HepG2 (cell line): ENCODE results near the gene PTMA. TPM values are rescaled to one million over a fixed set of nuclear protein-coding genes. Genes with fewer than 3 reads are reported as not detected.

Experiments
- CCAR2 ChIP-seq: fragments of 200-400 bp; formaldehyde crosslinking; optimal IDR thresholded peaks from 2 replicates; pipeline ENCODE3; 2018; ENCODE audit warnings: low read depth, mild to moderate bottlenecking, low read length, moderate library complexity
- CENPT ChIP-seq: sonication (generic); formaldehyde crosslinking; IDR thresholded peaks from 2 replicates; pipeline ENCODE4 v1.8.0; 2022; ENCODE audit warnings: low read depth, mild to moderate bottlenecking, moderate library complexity, missing genetic modification reagents
- HBP1 ChIP-seq: IDR thresholded peaks from 2 replicates; pipeline ENCODE4 v1.6.1; 2016; ENCODE audit warnings: low read depth, control low read depth
- HMGXB3 ChIP-seq: sonication (generic); formaldehyde crosslinking; IDR thresholded peaks from 2 replicates; pipeline ENCODE4 v1.4.0; 2020; ENCODE audit warnings: missing genetic modification reagents, borderline replicate concordance
- SMAD1 ChIP-seq: sonication (generic); formaldehyde crosslinking; IDR thresholded peaks from 2 replicates; pipeline ENCODE4 v1.4.0; 2020; ENCODE audit warnings: missing genetic modification reagents, low read depth, mild to moderate bottlenecking, borderline replicate concordance
- TBX2 ChIP-seq: sonication (generic); formaldehyde crosslinking; IDR thresholded peaks from 2 replicates; pipeline ENCODE4 v1.5.0; 2020; ENCODE audit warnings: missing genetic modification reagents, mild to moderate bottlenecking, borderline replicate concordance
- TCF7 ChIP-seq: sonication (generic); IDR thresholded peaks from 2 replicates; pipeline ENCODE4 v1.6.1; 2016; ENCODE audit warnings: antibody characterized with exemption, low read depth
- TEAD2 ChIP-seq: sonication (generic); formaldehyde crosslinking; IDR thresholded peaks from 2 replicates; pipeline ENCODE4 v1.9.0; 2021; ENCODE audit warnings: missing genetic modification reagents
- TFAP4 ChIP-seq: sonication (generic); IDR thresholded peaks from 2 replicates; pipeline ENCODE4 v1.6.1; 2016; ENCODE audit warnings: low read depth, borderline replicate concordance
- ZFP91 ChIP-seq: sonication (generic); formaldehyde crosslinking; IDR thresholded peaks from 2 replicates; pipeline ENCODE4 v1.9.0; 2022; ENCODE audit warnings: missing genetic modification reagents, mild to moderate bottlenecking, borderline replicate concordance
- ZNF431 ChIP-seq: sonication (generic); formaldehyde crosslinking; IDR thresholded peaks from 2 replicates; pipeline ENCODE4 v1.9.0; 2022; ENCODE audit warnings: missing genetic modification reagents, low read depth, mild to moderate bottlenecking, borderline replicate concordance
- ZNF513 ChIP-seq: sonication (generic); formaldehyde crosslinking; conservative IDR thresholded peaks from 2 replicates; pipeline ENCODE4 v1.5.0; 2020; ENCODE audit warnings: missing genetic modification reagents
- ZNF609 ChIP-seq: sonication (generic); formaldehyde crosslinking; IDR thresholded peaks from 2 replicates; pipeline ENCODE4 v1.4.0; 2020; ENCODE audit warnings: mild to moderate bottlenecking, missing genetic modification reagents, borderline replicate concordance
- ZNF747 ChIP-seq: sonication (generic); formaldehyde crosslinking; IDR thresholded peaks from 2 replicates; pipeline ENCODE4 v1.8.1; 2023; ENCODE audit warnings: missing genetic modification reagents, mild to moderate bottlenecking, borderline replicate concordance
- polyA plus RNA-seq, 8 experiments: library from polyadenylated mRNA; depleted of rRNA in 3 of 8; stranded (reverse) in 7 of 8; unstranded in 1 of 8; fragments of >200 nt; fragmentation: Illumina TruSeq in 4 of 8; extraction: Trizol in 4 of 8; gene quantifications; 2 replicates each; pipeline versions ENCODE4 v1.2.1 to v1.2.3, GENCODE V29; 2011 to 2016; ENCODE audit warnings: low read depth in 4 of 8, missing spikeins in 1 of 8, mixed read lengths in 1 of 8; ENCODE audit not compliant: insufficient read depth in 1 of 8
- total RNA-seq, 5 experiments: library from RNA; depleted of rRNA; stranded (reverse); fragments of >200 nt; fragmentation: Illumina TruSeq; extraction: Trizol; gene quantifications; 2 replicates each; pipeline ENCODE4 v1.2.3, GENCODE V29; 2016; ENCODE audit warnings: low read depth in 1 of 5

Gene PTMA
- total and polyA plus RNA-seq, 2 of the 13 experiments (the other 11 are each of a cell fraction or from before 2014, with no cell fraction given): 190 to 1,086 TPM

GRCh38 chr2:231660860-231661259 lies 47.5 kb upstream of the PTMA start (continued):
- TF ChIP-seq CENPT (CRISPR knock-in tag) (no peak), CCAR2 (no peak), TBX2 (CRISPR knock-in tag) (0 out of 2 replicates have a peak, but pooled peaks have one; percentile 15), HBP1 (no peak), SMAD1 (CRISPR knock-in tag) (no peak), ZFP91 (CRISPR knock-in tag) (no peak), HMGXB3 (CRISPR knock-in tag) (no peak), TEAD2 (CRISPR knock-in tag) (no peak), TCF7 (0 out of 2 replicates have a peak, but pooled peaks have one; percentile 33), ZNF747 (no peak), ZNF513 (CRISPR knock-in tag) (no peak), ZNF431 (CRISPR knock-in tag) (no peak), ZNF609 (CRISPR knock-in tag) (no peak), TFAP4 (no peak)
